ENCODE measurements around the gene COPB1.

The COPB1 gene

DNA sequence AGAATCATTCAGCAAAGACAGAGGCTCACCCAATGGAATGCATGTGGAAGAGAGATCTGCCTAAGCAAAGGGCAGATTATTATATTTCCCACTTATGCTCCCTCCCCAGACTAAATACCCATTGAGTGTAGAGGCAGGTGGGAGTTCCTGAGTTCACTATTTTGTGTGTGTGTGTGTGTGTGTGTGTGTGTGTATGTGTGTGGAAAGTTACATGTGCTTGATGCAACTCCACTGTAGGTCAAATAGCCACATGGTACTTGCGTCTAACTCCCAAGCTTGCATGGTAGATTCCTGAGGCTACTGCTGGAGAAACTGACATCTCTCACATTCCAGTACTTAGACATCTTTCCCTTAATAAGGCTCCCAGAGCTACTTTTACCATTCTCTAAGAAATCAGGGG is 3.4 kb upstream of the COPB1 start:
- DNase-seq, result no peak

DNA sequence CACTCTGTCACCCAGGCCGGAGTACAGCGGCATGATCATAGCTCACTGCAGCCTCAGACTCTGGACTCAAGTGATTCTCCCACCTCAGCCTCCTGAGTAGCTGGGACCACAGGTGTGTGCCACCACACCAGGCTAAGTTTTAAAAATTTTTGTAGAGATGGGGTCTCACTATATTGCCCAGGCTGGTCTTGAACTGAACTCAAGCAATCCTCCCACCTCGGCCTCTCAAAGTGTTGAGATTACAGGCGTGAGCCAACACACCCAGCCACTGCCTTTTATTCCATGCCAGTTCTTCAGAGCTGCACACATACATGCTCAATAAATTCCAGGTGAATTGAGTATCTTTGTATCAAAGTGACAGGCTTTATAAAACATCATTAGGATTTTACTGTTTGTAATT is 2.4 kb upstream of the COPB1 start:
- no peak for DNase-seq

DNA sequence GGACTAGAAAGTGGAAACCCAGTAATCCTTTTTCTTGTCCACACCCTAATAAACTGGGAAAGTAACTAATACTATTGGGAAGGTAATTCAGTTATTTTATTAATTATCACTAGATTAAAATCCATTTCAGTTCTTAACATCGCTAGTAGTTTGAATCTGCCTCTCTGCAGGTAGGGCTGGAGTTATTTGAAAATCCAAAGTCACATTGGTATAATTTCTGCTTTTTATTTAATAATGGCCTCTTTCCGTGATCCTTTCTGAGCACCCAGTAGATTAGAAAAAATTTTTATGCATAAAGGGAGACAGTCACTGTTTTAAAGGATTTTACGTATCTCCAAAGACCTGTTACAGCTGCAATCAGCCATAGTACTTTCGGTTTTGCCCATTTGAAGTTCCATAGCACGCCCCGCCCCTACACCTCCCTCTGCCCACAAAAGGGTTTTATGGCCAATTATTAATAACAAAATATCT is 605 bp upstream of the COPB1 start:
- peak; percentile 45 for DNase-seq

DNA sequence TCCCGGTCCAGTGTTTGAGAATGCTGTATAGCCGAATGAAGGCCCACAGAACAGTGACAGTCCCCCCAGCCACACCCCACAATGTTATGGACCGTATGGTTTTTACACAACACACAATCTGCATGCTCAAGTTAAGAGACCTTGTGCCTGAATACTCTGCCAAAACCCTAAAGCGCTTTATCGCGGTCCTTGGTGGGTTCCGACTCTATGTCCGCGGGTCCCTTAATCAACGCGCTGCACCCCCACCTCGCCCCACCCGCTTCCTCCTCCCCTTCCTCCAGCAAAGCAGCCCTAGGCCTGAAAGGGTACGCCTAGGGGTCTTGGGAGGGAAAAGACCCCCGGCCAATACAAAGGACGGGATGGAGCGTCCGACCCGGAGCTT is 442 bp downstream of the COPB1 start:
- DNase-seq, result peak; percentile 41

DNA sequence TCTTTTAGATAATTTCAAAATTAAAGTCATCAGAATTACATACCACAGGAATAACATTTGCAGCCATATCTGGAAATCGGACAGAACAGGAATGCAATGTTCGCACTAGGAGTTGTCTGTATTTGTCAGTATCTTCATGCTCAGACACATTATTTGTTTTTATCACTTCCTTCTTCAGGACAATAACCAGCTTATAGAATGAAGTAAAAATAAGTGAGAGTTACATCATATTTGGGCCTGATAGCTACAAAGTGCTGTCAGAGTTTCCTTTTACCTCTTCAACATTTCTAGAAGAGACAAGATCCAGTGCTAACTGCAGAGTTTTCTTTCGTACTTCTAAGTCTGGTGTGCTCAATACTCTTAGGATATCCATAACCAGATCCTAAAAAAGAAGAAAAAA is 18.9 kb downstream of the COPB1 start:
- no peak for DNase-seq

DNA sequence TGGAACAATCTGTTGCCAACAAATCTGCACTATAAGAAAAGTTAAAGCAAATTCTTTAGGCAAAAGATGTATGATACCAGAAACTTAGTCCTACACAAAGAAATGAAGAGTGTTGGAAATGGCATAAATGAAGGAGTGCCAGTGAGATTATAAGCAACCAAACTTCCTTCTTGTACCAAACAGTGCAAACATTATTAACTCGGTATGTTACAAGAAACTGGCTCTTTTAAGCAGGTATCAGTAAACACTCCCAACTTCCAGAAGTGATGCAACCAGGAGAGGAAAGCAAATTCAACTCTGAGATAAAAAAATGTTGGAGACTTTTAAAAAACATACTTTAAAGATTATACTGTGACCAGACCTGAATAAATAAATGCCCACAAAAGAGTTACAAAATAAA is 28.5 kb downstream of the COPB1 start:
- DNase-seq, result no peak

DNA sequence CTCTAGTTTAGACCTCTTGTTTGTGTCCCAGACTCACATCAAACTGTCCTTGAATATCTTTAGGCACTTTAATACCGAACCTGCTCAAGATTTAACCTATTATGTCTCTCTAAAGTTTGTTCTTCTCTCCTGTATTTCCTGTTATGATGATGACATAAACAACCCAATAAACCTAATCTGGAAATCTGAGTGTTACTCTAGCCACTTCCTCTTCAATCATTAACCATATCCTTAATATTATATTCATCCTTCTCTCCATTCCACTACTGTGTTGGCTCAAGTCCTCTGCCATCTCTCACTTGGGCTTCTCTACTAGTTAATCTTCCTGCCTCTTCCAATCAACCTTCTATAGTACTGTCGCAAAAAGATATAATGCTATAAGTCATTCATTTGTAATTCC is 36.0 kb downstream of the COPB1 start:
- DNase-seq, result no peak

DNA sequence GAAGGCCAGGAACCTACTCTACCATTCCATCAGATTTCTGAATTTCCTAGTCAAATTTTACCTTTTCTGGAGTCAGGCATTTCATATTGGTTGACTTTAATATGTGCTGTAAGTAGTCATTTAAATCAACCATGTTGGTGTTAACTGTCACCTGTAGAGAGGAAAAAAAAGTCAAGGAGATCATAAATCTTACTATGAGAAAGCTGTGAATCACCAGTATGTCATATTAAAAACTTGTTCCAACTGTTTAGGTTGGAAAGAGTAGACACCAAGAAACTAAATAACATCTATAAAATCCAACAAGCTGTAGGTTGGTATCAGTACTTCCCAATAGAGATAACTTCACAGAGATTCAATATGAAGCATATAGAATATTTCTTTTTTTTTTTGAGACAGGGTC is 39.5 kb downstream of the COPB1 start:
- DNase-seq, result no peak

DNA sequence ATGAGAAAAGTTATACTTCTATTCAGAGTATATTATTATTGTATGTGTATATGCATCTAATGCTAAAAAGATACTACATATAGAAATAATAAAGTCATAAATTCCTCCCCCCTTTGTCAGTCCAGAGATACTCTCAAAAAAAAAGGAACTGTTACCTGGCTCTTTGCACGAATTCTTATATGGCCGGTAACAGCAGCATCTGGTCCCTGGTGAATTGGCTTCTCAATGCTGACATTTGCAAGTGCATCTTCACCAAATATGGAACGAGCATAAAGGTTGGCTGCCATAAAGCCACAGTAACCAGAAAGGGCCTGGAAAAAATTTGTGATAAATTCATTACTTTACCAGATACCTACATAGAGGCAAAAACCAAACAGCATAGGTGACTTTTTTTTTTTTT is 41.2 kb downstream of the COPB1 start:
- DNase-seq, result no peak

DNA sequence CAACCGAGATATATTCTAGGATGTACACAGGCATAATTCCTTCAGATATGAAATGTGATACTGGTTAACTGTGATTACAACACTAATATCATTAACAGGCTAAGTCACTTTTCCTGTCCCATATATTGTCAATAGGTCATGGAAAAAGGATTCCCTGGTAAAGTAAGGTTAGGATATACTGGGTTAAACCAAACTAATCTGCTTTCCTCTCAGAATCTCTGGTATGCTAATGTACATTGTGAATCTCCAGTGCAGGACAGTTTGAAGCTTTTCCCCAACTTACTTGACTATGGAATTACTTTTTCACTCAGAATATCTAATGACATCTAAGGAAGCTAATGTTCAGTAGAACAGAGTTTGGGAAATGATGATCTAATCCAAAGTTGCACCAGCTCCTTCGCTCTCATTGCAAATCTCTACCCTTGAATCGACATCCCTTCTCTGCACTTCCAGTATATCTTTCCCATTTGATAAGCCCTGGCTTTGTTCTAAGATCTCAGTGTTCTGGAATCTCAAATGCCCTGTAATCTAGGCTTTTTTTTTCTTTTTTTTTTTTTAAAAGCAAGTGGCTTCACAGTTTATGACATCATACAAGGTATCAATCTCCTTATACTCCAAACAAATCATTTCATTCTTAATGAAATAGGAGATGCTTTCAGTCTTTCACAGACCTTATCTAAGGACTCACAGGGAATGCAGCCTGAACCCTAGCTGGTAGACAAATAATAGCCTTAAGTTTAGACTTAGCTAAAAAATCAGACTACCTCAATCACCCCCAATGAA is 43.8 kb downstream of the COPB1 start:
- no peak for DNase-seq

DNA sequence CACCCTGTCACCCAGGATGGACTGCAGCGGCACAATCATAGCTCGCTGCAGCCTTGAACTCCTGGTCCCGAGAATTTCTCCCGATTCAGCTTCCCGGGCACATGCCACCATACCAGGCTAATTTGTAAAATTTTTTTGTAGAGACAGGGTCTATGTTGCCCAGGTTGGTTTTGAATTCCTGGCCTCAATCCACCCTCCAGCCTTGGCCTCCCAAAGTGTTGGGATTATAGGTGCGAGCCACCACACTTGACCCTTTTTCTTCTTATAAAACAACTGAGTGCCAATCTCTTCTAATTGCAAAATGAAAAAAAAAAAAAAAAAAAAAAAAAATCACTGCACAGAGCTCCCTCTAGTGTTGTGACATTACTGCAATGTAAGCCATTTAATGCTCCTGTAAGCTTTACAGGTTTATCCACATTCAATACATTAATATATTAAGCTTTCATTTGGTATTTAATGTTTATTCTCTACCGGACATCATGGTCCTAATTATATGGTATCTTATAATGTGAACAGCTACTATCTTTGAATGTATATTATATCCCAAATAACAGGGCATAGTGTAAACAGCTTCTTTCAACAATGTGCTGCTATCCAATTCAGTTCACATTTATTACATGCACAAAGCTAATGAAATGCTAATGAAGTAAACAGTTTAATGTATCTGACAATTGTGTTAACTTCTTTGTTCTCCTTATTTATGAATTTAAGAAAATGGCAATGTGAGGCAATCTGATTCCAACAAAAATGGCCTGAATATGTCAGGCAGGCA is 44.6 kb downstream of the COPB1 start:
- DNase-seq, result no peak

DNA sequence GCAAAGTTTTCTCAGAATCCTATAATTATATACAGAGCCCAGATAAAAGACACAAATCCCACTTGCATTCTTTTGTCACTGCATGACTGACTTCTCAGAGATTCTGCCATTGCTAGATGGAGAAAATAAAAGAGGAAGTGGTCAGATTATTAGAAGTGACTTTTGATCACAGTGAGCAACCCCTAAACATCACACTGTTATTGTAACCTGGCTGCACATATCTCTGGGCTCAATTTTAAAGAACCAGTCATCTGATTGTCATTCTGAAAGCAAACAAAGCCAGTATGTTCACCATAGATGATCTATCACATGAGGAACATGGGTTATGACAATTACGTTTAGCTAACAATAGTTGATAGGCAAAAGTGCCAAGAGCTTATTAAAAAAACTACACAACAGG is 47.8 kb downstream of the COPB1 start:
- no peak for DNase-seq

DNA sequence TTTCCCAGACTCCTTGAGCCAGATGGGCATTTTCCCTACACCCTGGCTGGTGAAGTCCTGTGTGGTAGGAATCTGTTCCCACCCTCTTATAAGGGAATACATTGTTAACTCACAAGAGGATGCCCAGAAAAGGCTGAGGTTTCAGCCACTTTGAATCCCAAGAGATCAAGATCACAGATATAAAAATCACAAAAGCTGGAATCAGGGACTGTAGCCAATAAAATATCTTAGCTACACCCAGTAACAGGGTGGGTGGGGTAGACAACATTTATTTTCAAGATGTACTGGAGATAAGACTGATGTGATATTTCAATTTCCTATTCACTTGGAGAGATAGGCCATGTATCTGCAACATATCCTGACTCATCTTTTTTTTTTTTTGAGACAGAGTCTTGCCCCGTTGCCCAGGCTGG is 50.3 kb downstream of the COPB1 start:
- DNase-seq, result no peak

DNA sequence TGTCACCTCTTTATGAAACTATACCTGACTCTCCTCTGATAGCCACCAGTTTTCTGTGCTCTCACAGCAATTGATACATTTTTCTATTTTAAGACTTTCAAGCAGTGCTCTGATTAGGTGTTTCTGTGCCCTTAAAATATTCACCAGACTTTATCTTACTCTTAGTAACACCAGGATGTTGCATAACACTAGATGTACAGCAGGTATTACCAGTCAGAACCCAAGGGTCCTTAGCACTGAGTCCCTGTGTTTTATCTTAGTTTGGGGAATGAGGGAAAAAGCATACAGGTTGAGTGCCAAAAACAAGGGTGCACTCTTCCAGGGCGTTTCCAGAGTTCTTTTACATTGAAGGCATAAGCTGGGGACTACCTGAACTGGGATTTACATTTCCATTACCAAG is 51.4 kb downstream of the COPB1 start:
- no peak for DNase-seq

DNA sequence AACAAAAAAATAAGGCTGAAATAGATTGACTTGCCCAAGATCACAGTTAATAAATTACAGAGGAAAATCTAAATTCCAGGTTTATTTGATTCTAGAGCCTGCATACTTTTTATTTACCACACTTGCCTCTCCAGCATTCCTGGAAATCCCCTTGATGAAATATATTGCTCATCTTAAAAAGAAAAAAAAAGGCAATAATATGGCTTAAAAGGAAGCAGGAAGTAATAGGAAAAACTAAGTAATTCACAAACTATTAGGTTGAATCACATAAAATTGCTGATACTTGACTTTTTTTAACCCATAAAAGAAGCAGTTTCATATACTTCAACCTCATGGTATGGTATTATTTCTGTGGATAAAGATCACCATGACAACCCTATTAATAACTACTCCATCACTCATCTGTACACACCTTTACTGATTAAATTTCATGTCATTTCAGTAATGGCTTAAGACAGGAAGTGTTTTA is 52.9 kb downstream of the COPB1 start:
- no peak for DNase-seq

DNA sequence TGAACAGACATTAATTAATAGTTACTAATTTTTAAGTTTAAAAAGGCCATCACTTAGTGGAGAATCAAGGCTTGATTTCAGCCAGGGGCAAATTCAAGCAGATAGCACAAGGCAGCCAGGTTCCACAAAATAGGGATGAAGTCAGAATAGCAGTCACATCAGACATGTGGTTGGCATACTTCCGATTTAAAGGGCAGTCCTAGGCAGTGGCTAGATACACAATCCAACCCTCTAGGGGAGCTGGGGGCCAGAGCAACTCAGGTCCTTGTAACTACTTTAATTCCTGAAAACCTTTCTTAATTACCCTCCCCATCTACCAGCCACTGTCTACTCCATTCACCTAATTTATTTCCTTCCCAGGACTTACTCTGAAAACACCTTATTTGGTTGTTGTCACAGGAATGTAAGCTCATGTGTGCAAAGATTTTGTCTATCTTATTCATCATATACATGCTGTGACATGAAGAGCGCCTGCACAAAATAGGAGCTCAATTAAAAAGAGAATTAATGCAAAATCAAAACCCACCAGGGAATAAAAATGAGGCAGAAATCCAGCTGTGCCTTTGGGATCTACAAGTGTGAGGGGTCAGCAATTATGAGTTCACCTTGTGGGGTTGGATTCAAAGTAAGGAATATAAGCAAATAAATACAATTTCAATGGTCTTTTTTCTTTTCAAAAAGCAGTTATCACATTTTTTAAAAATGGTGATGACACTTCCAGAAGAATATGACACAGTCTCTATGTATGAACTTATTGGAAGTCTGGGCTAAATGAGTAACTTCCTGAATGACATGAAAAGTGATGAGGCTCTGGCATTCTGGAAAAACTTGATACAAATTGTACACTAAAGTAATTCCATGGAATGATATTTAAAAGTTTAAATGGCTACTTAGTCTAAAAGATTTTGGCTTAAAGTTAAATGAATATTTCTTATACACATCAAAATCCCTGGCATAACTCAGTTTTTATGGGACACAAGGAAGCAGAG is 53.8 kb downstream of the COPB1 start:
- DNase-seq, result no peak

DNA sequence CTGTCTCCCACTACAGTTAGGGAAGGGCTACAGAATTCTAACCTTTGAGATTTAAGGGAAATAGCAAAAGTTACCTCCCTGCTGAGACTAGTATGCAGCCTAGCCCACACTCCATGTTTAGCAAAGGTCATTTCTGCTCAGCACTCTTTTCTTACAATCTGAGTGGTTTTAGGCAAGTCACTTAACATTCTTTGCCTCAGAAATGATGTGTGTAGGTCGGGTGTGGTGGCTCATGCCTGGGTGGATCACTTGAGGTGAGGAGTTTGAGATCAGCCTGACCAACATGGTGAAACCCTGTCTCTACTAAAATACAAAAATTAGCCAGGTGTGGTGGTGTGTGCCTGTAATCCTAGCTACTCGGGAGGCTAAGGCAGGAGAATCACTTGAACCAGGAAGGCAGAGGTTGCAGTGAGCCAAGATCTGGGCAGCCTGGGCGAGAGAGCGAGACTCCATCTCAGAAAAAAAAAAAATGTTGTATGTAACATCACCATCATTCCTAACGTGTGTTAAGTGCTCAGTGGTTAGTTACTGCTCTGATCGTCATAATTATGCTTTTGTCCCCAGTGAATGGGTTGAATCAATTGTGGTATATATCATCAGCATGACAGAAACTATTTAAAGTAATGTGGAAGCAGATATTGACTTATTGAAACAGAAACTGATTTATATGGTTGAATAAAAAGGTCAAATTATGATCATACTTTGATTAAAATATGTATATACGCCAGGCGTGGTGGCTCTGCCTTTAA is 55.0 kb downstream of the COPB1 start:
- DNase-seq, result no peak

DNA sequence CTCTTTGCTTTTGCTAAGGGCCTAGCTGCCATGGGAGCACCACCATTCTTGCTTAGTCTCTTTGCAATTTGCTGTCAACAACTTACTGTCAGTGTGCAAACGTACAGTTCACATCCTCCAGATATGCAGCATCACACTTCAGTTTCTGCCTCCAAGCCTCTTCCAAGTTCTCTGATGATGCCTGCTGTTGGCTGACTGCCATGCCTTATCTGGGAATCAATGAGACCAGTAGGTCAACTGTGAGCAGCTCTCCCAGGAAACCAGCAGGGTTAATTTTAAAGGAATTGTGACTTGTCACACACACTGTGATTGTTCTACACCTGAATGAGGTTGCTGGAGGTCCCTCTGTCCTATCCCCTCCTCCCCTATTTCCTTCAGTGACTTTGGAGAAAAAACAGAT is 56.0 kb downstream of the COPB1 start:
- DNase-seq, result no peak

DNA sequence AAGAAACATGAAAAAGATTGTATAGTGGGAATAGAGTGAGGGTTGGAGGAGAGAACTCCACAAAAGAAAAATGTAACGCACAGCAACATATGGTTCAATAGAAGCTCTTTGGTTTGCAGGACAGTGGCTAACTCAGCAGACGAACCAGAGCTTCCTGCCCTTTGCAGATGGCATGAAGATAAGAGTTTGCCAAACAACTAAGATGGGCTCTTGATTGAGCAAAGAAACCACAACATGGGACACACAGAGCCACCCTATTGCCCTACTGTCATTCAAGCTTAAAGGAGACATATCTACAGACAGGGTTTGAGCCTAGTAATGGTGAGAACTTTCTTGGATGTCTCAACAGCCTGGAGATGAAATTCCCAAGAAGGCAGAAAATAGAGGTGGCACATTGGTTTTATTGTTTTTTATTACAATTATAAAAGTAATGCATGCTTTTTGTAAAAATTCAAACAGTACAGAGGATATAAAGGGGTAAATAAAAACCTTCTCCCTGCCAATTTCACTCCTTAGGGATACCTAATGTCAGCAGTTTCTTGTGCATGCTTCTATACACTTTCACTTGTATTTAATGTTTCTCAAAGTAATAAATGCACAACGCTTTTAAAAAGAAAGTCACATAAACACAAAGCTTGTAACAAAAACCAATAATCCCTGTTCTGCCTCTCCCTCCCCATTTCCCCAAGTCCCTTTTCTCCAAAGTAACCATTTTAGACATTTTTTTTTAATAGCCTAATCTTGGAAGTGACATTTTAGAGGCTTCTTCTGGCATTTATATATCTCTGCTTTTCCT is 63.7 kb downstream of the COPB1 start:
- DNase-seq, result peak; percentile 24

DNA sequence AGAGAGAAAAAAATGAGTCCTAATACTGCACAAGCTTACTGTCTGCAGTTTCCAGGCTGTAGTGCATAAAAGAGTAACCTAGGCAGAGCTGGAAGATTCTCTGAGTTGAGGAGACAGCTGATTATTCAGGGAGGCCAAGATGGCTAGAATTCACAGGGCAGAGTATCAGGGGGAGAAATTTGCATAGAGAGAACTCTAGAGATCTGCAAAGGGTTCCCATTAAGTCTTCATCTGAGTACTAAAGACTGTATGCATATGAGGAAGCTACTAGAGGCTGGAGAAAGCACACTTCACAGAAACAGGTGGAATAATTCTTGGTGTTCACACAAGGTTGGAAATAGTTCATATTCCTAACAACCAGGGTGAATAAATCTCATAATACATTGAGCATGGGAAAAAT is 74.0 kb downstream of the COPB1 start:
- no peak for DNase-seq

DNA sequence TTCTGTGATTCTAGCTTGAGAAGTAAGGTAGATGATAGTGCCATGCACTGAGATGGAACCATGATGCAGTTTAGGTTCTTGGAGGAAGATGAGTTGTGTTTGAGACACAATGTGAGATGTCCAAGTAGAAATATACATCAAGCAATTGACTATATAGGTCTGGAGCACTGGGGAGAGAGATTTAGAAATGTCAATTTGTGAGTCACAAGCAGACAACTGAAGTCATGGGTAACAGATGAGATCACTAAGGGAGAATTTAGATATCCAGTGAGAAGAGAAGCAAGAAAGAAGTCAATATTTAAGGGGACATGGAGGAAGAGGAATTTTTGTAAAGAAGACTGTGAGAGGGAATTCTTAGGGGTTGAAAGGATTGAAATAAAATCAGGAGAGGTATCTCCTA is 75.5 kb downstream of the COPB1 start:
- no peak for DNase-seq

DNA sequence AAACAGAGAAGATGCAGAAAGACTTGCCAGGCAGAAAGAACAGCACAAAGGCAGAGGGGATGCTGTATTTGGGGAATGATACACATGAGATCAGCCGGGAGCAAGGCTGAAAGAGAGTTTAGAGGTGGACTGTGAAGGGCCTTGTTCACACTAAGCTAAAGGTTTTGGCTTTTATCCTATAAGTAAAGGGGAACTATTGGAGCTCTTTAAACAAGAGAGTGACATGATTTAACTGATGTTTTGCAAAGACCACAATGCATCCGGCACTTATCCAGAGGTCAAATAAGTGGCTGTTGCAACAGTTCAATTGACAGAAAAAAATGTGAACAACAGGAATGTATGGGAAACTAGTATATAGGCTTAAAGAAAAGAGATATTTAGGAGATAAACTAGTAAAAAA is 76.0 kb downstream of the COPB1 start:
- no peak for DNase-seq

Measured in activated gamma-delta T cell treated with Interleukin-2 at 50 U/mL for 16 hours (primary cell).